ENCODE measurements around the gene NHS.

- no peak for TF ChIP-seq CTCF (IDR thresholded peaks at IDR 0.05)
- TF ChIP-seq POLR2A (IDR thresholded peaks at IDR 0.05; ENCODE audit: low read depth) = no peak
- no peak for TF ChIP-seq POLR2AphosphoS5 (IDR thresholded peaks at IDR 0.05)
- no peak for TF ChIP-seq EP300 (IDR thresholded peaks at IDR 0.05)
These were observed 326.0 kb downstream of the NHS start for GRCh38 chrX:17700976-17701375.

All from esophagus muscularis mucosa (tissue), 4 donors.